ENCODE results near the gene TUBD1.
"Not testable (repeated sequence)": the region's sequence is repeated elsewhere in the genome, so short reads cannot be mapped to it uniquely, and the experiment has no call there.

Gene TUBD1, protein sequence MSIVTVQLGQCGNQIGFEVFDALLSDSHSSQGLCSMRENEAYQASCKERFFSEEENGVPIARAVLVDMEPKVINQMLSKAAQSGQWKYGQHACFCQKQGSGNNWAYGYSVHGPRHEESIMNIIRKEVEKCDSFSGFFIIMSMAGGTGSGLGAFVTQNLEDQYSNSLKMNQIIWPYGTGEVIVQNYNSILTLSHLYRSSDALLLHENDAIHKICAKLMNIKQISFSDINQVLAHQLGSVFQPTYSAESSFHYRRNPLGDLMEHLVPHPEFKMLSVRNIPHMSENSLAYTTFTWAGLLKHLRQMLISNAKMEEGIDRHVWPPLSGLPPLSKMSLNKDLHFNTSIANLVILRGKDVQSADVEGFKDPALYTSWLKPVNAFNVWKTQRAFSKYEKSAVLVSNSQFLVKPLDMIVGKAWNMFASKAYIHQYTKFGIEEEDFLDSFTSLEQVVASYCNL

DNA sequence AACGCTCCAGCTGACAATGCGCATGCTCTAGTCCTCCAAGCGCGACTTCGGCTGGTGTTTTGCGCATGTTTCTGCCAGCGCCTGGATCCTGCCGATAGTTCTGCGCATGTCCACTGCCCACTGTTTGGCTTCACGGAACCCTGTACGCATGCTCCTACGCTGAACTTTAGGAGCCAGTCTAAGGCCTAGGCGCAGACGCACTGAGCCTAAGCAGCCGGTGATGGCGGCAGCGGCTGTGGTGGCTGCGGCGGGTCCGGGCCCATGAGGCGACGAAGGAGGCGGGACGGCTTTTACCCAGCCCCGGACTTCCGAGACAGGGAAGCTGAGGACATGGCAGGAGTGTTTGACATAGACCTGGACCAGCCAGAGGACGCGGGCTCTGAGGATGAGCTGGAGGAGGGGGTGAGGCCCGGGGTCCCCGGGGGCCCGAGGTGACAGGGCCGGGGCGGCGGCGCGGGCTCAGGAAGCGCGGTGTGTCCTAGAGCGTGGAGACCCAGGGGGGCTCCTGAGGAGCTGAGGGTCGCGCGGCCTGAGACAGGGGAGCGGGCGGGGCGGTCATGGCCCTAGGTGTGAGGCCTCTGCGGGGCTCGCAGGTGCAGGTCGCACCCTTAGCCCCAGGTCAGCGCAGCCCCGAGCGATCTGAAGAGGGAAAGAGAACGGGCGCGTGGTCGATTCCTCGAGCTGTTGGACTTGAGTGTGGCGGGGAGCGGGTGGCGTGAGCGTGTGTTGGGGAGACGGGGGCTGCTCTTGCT lies at the start of gene TUBD1, which contains the start of gene RPS6KB1:
TUBD1 (minus strand) TSS at position 20 of the 752 bp plus-strand sequence. CDS start 1,941 bp downstream, outside the sequence.
RPS6KB1 (plus strand) TSS at position 198 of the 752 bp plus-strand sequence; CDS start at position 262, 64 bp downstream.
- TF ChIP-seq, protein P1, sequence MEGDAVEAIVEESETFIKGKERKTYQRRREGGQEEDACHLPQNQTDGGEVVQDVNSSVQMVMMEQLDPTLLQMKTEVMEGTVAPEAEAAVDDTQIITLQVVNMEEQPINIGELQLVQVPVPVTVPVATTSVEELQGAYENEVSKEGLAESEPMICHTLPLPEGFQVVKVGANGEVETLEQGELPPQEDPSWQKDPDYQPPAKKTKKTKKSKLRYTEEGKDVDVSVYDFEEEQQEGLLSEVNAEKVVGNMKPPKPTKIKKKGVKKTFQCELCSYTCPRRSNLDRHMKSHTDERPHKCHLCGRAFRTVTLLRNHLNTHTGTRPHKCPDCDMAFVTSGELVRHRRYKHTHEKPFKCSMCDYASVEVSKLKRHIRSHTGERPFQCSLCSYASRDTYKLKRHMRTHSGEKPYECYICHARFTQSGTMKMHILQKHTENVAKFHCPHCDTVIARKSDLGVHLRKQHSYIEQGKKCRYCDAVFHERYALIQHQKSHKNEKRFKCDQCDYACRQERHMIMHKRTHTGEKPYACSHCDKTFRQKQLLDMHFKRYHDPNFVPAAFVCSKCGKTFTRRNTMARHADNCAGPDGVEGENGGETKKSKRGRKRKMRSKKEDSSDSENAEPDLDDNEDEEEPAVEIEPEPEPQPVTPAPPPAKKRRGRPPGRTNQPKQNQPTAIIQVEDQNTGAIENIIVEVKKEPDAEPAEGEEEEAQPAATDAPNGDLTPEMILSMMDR (conservative IDR thresholded peaks at IDR 0.05; ENCODE audit: low read length), result no peak
- H3K4me3 ChIP-seq (ENCODE audit: low read length), result peak within 1 kb of the TSS; percentile 87
- DNase-seq (ENCODE audit: low read depth), result peak; percentile 99

DNA sequence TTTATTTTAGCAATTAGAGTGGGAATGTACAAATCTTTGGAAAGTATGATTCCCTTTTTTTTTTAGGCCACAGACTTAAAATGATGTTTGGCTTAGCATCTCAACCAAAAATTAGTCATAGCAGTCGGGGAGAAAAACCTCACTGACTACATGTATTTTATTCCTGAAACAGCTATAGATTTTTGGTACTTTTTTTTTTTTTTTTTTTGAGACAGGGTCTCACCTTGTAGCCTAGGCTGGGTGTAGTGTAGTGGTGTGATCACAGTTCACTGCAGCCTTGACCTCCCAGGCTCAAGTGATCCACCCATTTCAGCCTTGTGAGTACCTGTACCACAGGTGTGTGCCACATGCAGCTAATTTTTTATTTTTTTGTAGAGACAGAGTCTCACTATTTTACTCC lies 48.4 kb upstream of the TUBD1 start:
- TF ChIP-seq, protein P1 (conservative IDR thresholded peaks at IDR 0.05; ENCODE audit: low read length), result no peak
- no peak overlapping the region for H3K4me3 ChIP-seq (ENCODE audit: low read length)
- no peak for DNase-seq (ENCODE audit: low read depth)

DNA sequence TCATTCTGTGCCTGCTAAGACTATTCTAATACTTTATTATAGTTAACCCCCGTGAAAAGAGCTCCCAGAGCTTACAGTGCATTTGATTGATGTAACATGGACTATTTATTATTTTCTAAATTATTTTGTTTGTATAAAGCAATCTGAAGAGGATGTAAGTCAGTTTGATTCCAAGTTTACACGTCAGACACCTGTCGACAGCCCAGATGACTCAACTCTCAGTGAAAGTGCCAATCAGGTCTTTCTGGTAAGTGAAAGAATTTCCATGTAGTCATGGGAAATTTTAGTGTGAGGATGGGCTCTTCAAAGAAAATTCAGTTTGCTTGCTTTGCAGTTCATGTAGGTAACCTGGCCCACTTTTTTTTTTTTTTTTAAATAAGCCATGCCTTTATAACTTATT lies 48.0 kb upstream of the TUBD1 start:
- not testable (repeated sequence) for DNase-seq (ENCODE audit: low read depth); H3K4me3 ChIP-seq (ENCODE audit: low read length)

DNA sequence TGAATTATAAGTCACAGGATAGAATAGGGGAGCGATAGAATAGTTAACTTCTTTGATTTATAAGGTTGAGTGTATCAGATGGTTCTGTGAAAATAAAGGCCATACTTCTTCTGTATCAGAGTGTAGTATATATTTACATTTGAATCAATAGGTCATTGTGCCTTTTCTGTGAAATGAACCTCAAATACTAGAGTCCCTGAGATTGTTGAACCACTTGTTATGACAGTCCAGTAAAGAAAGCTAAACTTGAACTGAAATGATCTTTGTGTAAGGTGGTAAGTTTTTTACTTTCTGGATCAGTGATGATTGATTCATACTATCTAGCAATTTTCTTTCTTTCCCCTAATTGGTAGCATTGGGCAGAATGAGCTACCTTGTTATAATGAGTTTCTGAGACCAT lies 40.6 kb upstream of the TUBD1 start:
- DNase-seq (ENCODE audit: low read depth); H3K4me3 ChIP-seq (ENCODE audit: low read length): not testable (repeated sequence)

DNA sequence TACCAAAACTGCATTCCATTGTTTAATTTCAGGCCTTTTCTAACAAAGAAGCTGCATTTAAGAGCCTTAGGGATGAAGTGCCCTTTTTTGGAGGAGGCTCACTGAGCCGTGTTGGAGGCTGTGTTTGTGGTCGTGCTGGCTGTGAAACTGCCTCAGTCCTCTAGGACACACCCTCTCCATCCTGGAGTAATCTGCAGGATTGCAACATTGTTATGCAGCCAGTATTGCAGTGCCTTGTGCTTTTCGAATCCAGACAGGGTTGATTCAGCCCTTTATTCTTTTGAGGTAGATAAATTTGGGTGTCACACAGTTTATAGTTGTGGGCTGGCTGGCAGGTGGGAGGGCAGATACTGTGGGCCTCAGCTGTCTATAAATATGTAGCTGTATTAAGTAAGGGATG lies 38.0 kb upstream of the TUBD1 start:
- not testable (repeated sequence) for H3K4me3 ChIP-seq (ENCODE audit: low read length)
- peak; percentile 78 for DNase-seq (ENCODE audit: low read depth)

DNA sequence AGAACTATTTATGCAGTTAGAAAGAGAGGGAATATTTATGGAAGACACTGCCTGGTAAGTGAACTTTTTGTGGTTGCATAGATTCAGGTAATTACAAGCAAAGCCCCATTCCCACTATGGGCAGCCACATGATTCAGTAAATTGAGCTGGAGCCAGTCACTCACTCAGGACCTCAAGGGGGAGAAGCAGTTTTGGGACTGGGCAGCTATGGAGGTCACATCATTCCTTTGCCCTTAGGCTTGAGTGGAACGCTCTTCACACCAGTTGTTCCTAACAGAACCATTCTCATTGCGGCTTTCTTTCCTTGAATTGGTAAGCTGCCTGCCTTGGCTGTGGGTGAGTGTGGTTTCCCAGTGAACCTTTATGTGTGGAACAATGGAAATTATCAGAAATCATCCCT lies 37.4 kb upstream of the TUBD1 start:
- DNase-seq (ENCODE audit: low read depth); H3K4me3 ChIP-seq (ENCODE audit: low read length): not testable (repeated sequence)

DNA sequence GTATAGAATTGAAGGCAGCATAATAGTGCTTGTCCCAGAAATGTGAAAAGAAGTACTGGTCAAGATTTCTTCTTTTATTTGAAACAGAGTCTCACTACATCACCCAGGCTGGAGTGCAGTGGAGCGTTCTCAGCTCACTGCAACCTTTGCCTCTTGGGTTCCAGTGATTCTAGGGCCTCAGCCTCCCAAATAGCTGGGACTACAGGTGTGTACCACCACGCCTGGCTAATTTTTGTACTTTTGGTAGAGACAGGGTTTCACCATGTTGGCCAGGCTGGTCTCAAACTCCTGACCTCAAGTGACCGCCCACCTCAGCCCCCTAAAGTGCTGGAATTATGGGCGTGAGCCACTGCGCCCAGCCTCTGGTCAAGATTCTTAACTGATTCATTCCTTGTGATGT lies 27.9 kb upstream of the TUBD1 start:
- H3K4me3 ChIP-seq (ENCODE audit: low read length); DNase-seq (ENCODE audit: low read depth): not testable (repeated sequence)

DNA sequence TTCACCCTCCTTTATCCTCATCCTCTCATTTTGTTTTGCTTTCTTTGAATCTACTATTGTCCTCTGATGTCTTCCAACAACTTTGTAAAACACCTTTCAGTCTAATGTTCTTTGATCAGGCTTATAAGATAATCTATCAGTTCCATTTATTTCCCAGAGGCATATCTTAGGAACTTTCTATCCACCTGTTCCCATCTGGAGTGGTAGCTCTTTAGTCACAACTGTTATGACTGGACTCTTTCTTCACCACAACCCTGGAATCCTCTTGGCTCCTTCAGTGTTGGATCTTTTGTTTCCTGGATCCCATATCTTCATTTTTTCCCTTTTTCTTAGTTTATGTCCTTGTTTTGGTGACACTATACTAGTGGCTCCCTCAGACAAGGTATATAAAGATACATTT lies 23.7 kb upstream of the TUBD1 start:
- no peak for DNase-seq (ENCODE audit: low read depth)
- TF ChIP-seq, protein P1 (conservative IDR thresholded peaks at IDR 0.05; ENCODE audit: low read length), result no peak
- H3K4me3 ChIP-seq (ENCODE audit: low read length), result no peak overlapping the region

DNA sequence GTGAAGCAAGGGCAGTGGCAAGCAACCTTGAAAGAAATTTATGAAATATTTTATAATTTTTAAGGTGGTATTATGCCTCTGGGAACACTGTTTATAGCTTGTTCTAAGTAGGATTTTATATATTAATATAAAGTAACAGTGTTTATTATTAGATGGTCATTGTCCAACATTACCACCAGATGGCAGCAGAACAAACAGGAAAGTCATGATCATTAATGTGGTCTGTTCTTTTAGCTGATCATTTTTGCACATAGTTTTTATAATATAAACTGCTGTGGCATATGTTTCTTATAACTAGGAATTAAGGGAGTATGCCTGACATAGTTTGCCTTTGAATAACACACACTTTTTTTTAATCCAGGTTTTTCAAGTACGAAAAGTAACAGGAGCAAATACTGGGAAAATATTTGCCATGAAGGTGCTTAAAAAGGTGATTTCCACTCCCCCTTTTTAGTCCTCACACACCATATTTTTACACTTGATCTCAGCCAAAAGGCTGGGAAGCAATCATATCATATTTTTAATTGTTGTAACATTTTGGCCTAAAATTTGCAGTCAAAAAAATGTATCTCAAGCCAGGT lies 21.6 kb upstream of the TUBD1 start:
- DNase-seq (ENCODE audit: low read depth), result peak; percentile 62
- TF ChIP-seq, protein P1 (conservative IDR thresholded peaks at IDR 0.05; ENCODE audit: low read length), result peak; percentile 75
- H3K4me3 ChIP-seq (ENCODE audit: low read length), result no peak overlapping the region
